Measurements from ENCODE around the gene PALD1. TPM values are rescaled to one million over a fixed set of nuclear protein-coding genes. Genes with fewer than 3 reads are reported as not detected.

Gene PALD1
- total RNA-seq, 1 donor from 2014 or later: 5.2 TPM

GRCh38 chr10:70590655-70591416 is 112.3 kb downstream of the PALD1 start:
- intact Hi-C loops (cut with micrococcal nuclease): no loop called here
- DNase-seq: no peak
- no peak for ATAC-seq

GRCh38 chr10:70592186-70592735 is 113.7 kb downstream of the PALD1 start:
- intact Hi-C loops (cut with micrococcal nuclease): no loop called here
- ATAC-seq (no peak), DNase-seq (no peak)

GRCh38 chr10:70592746-70593512 is 114.4 kb downstream of the PALD1 start:
- ATAC-seq (no peak), DNase-seq (no peak)
- intact Hi-C loops (cut with micrococcal nuclease): no loop called here

- ATAC-seq: no peak
- intact Hi-C loops (cut with micrococcal nuclease): no loop called here
- no peak for DNase-seq
Measured at GRCh38 chr10:70593513-70593890, 114.9 kb downstream of the PALD1 start.

- no peak for DNase-seq
- intact Hi-C loops (cut with micrococcal nuclease): no loop called here
- ATAC-seq: no peak
Measured at GRCh38 chr10:70594161-70594560, 115.6 kb downstream of the PALD1 start.

GRCh38 chr10:70595566-70596016 is 117.0 kb downstream of the PALD1 start:
- intact Hi-C loops (cut with micrococcal nuclease): no loop called here
- DNase-seq (no peak), ATAC-seq (no peak)

GRCh38 chr10:70596110-70596798 is 117.7 kb downstream of the PALD1 start:
- intact Hi-C loops (cut with micrococcal nuclease): no loop called here
- ATAC-seq: no peak
- no peak for DNase-seq

- ATAC-seq (no peak), DNase-seq (no peak)
- intact Hi-C loops (cut with micrococcal nuclease): no loop called here
Measured at GRCh38 chr10:70596860-70597809, 118.6 kb downstream of the PALD1 start.

- intact Hi-C loops (cut with micrococcal nuclease): no loop called here
- ATAC-seq (no peak), DNase-seq (no peak)
Measured at GRCh38 chr10:70597856-70598815, 119.6 kb downstream of the PALD1 start.

- ATAC-seq: no peak
- intact Hi-C loops (cut with micrococcal nuclease): no loop called here
- no peak for DNase-seq
Measured at GRCh38 chr10:70598857-70599295, 120.3 kb downstream of the PALD1 start.

- DNase-seq: no peak
Measured at GRCh38 chr10:70599319-70599718, 120.8 kb downstream of the PALD1 start.

GRCh38 chr10:70599791-70600190 is 121.2 kb downstream of the PALD1 start:
- DNase-seq (no peak), ATAC-seq (no peak)
- intact Hi-C loops (cut with micrococcal nuclease): no loop called here

More at GRCh38 chr10:70599319-70599718, 120.8 kb downstream of the PALD1 start:
- intact Hi-C loops (cut with micrococcal nuclease): no loop called here
- no peak for ATAC-seq

- intact Hi-C loops (cut with micrococcal nuclease): no loop called here
- ATAC-seq: no peak
- DNase-seq: no peak
Measured at GRCh38 chr10:70600512-70601395, 122.2 kb downstream of the PALD1 start.

- ATAC-seq (no peak), DNase-seq (no peak)
- intact Hi-C loops (cut with micrococcal nuclease): no loop called here
Measured at GRCh38 chr10:70601746-70602145, 123.2 kb downstream of the PALD1 start.

GRCh38 chr10:70602665-70603448 is 124.3 kb downstream of the PALD1 start, which contains the start of gene PRF1:
TSS of gene PRF1 (minus strand) at chr10:70602741. CDS start at chr10:70600902, 1,839 bp downstream.
- DNase-seq: peak; percentile 64
- intact Hi-C loops (cut with micrococcal nuclease): no loop called here

GRCh38 chr10:70603449-70603801 is 124.9 kb downstream of the PALD1 start:
- DNase-seq (no peak), ATAC-seq (peak; percentile 38)
- intact Hi-C loops (cut with micrococcal nuclease): no loop called here

More at GRCh38 chr10:70602665-70603448, 124.3 kb downstream of the PALD1 start, which contains the start of gene PRF1:
- peak; percentile 53 for ATAC-seq
